Ishikawa (cell line): ENCODE data around the gene CCDC61.

ENCODE experiments used
- CEBPB ChIP-seq: IDR thresholded peaks from 2 replicates; pipeline ENCODE4 v1.6.1; 2012
- CREB1 ChIP-seq: IDR thresholded peaks from 2 replicates; pipeline ENCODE4 v1.6.1; 2012; ENCODE audit warnings: low read depth
- EGR1 ChIP-seq: IDR thresholded peaks from 2 replicates; pipeline ENCODE4 v1.6.1; 2012
- EP300 ChIP-seq: IDR thresholded peaks from 2 replicates; pipeline ENCODE4 v1.6.1; 2012; ENCODE audit warnings: borderline replicate concordance
- FOXM1 ChIP-seq: IDR thresholded peaks from 2 replicates; pipeline ENCODE4 v1.6.1; 2012; ENCODE audit warnings: low read depth, borderline replicate concordance
- TAF1 ChIP-seq: IDR thresholded peaks from 2 replicates; pipeline ENCODE4 v1.6.1; 2012; ENCODE audit warnings: low read depth, mild to moderate bottlenecking
- TCF12 ChIP-seq: IDR thresholded peaks from 2 replicates; pipeline ENCODE4 v1.6.1; 2012; ENCODE audit warnings: low read depth
- TEAD4 ChIP-seq: IDR thresholded peaks from 2 replicates; pipeline ENCODE4 v1.6.1; 2012
- YY1 ChIP-seq: IDR thresholded peaks from 2 replicates; pipeline ENCODE4 v1.6.1; 2012; ENCODE audit warnings: low read depth
- ZBTB7A ChIP-seq: IDR thresholded peaks from 2 replicates; pipeline ENCODE4 v1.6.1; 2012; ENCODE audit warnings: low read depth
- TF ChIP-seq, protein P1 (sequence below): IDR thresholded peaks from 2 replicates; pipeline ENCODE4 v1.6.1; 2012
- TF ChIP-seq, protein P2 (sequence below): IDR thresholded peaks from 2 replicates; pipeline ENCODE4 v1.6.1; 2012; ENCODE audit warnings: low read depth, mild to moderate bottlenecking

DNA sequence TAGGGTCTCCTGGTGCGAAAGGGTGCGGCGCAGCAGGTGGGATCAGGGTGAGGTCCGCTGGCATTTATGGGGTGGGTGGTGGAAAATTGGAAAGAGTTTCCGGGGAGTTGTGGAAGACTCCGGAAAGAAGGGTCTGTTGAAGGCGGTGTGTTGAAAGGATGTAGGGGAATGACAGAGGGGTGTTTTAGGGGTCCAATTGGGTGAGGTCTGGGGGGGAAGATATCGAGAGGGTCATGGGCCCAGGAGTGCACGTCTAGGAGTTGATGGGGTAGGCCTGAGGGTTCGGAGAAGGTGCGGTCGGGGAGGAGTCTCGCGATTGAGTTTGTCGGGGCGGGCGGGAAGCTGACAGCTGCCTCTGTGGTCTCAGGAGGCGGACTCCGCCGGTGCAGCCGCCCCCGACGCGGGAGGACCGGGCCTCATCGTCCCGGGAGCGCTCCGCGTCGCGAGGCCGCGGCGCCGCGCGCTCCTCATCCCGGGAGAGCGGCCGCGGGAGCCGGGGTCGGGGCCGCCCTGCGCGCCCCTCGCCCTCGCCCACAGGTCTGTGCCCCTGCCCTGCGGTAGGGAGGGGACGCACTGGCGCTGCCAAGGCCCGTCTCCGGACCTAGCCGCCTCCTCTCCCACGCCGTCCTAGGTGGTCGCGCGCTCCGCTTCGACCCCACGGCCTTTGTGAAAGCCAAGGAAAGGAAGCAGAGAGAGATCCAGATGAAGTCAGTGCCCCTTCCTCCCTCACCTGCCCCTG, 20.6 kb downstream of the CCDC61 start:
- TF ChIP-seq, protein P1, sequence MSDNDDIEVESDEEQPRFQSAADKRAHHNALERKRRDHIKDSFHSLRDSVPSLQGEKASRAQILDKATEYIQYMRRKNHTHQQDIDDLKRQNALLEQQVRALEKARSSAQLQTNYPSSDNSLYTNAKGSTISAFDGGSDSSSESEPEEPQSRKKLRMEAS: no peak
- TF ChIP-seq EP300: no peak
- no peak for TF ChIP-seq CEBPB
- TF ChIP-seq, protein P2, sequence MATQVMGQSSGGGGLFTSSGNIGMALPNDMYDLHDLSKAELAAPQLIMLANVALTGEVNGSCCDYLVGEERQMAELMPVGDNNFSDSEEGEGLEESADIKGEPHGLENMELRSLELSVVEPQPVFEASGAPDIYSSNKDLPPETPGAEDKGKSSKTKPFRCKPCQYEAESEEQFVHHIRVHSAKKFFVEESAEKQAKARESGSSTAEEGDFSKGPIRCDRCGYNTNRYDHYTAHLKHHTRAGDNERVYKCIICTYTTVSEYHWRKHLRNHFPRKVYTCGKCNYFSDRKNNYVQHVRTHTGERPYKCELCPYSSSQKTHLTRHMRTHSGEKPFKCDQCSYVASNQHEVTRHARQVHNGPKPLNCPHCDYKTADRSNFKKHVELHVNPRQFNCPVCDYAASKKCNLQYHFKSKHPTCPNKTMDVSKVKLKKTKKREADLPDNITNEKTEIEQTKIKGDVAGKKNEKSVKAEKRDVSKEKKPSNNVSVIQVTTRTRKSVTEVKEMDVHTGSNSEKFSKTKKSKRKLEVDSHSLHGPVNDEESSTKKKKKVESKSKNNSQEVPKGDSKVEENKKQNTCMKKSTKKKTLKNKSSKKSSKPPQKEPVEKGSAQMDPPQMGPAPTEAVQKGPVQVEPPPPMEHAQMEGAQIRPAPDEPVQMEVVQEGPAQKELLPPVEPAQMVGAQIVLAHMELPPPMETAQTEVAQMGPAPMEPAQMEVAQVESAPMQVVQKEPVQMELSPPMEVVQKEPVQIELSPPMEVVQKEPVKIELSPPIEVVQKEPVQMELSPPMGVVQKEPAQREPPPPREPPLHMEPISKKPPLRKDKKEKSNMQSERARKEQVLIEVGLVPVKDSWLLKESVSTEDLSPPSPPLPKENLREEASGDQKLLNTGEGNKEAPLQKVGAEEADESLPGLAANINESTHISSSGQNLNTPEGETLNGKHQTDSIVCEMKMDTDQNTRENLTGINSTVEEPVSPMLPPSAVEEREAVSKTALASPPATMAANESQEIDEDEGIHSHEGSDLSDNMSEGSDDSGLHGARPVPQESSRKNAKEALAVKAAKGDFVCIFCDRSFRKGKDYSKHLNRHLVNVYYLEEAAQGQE: no peak
- no peak for TF ChIP-seq FOXM1
- no peak for TF ChIP-seq YY1
- no peak for TF ChIP-seq TEAD4
- no peak for TF ChIP-seq EGR1
- no peak for TF ChIP-seq TAF1
- no peak for TF ChIP-seq TCF12
- no peak for TF ChIP-seq CREB1
- TF ChIP-seq ZBTB7A: no peak
